CD8-positive, alpha-beta memory T cell (primary cell): Measurements from ENCODE around the gene SLC1A2. TPM values are rescaled to one million over a fixed set of nuclear protein-coding genes. Genes with fewer than 3 reads are reported as not detected.

Experiments
- CTCF ChIA-PET: fragments of 350-600 bp; sonication (Branson Sonifier 250); formaldehyde crosslinking; loops from one replicate; lab custom pipeline; 2021; ENCODE audit warnings: antibody characterized with exemption; lab: Charles Lee
- POLR2A ChIA-PET: fragments of 350-600 bp; sonication (Branson Sonifier 250); formaldehyde crosslinking; loops from one replicate; lab custom pipeline; 2021; ENCODE audit warnings: antibody characterized with exemption; lab: Charles Lee
- DNase-seq, 5 donors: peaks; one replicate each; pipeline versions ENCODE4 v3.0.0 to v3.0.0-alpha.2; 2020 to 2022; ENCODE audit warnings: mixed read lengths in 1 of 5
- H3K27ac ChIP-seq: one replicate; pipeline ENCODE4 v1.7.0; 2013; ENCODE audit warnings: low read depth, mild to moderate bottlenecking, low read length, moderate library complexity
- H3K27me3 ChIP-seq: 2 replicates; pipeline ENCODE4 v1.7.0; 2013; ENCODE audit warnings: low read length, mild to moderate bottlenecking; ENCODE audit not compliant: insufficient read depth, poor library complexity, severe bottlenecking
- H3K36me3 ChIP-seq: 2 replicates; pipeline ENCODE4 v1.7.0; 2013; ENCODE audit warnings: mild to moderate bottlenecking, low read length, moderate library complexity; ENCODE audit not compliant: insufficient read depth
- H3K4me1 ChIP-seq: 2 replicates; pipeline ENCODE4 v1.7.0; 2013; ENCODE audit warnings: mild to moderate bottlenecking, low read length, moderate library complexity; ENCODE audit not compliant: insufficient read depth
- H3K4me3 ChIP-seq: 2 replicates; pipeline ENCODE4 v1.7.0; 2013; ENCODE audit warnings: mild to moderate bottlenecking, low read length
- H3K9me3 ChIP-seq: 2 replicates; pipeline ENCODE4 v1.7.0; 2013; ENCODE audit warnings: mild to moderate bottlenecking, low read length
- H3K27ac Mint-ChIP-seq, 8 donors: one replicate each; pipeline ENCODE4 v1.8.0; 2020 to 2021; ENCODE audit warnings: mixed read lengths in 8 of 8, mild to moderate bottlenecking in 6 of 8, inconsistent platforms in 3 of 8, moderate library complexity in 3 of 8
- H3K27me3 Mint-ChIP-seq, 2 donors: one replicate each; pipeline ENCODE4 v1.8.0; 2020 to 2021; ENCODE audit warnings: mixed read lengths in 2 of 2, mild to moderate bottlenecking in 1 of 2, moderate library complexity in 1 of 2
- H3K36me3 Mint-ChIP-seq, 3 donors: one replicate each; pipeline ENCODE4 v1.8.0; 2020 to 2021; ENCODE audit warnings: mixed read lengths in 3 of 3, inconsistent platforms in 1 of 3, mild to moderate bottlenecking in 1 of 3
- H3K4me1 Mint-ChIP-seq, 3 donors: one replicate each; pipeline ENCODE4 v1.8.0; 2020 to 2021; ENCODE audit warnings: mixed read lengths in 3 of 3, inconsistent platforms in 1 of 3, mild to moderate bottlenecking in 1 of 3
- H3K4me3 Mint-ChIP-seq, 7 donors: one replicate each; pipeline ENCODE4 v1.8.0; 2020 to 2021; ENCODE audit warnings: mixed read lengths in 7 of 7, mild to moderate bottlenecking in 6 of 7, moderate library complexity in 4 of 7, inconsistent platforms in 2 of 7
- H3K9me3 Mint-ChIP-seq, 5 donors: one replicate each; pipeline ENCODE4 v1.8.0; 2020 to 2022; ENCODE audit warnings: mixed read lengths in 5 of 5, mild to moderate bottlenecking in 3 of 5, moderate library complexity in 2 of 5, inconsistent platforms in 1 of 5
- polyA plus RNA-seq: library from polyadenylated mRNA; unstranded; fragments of 300-500 nt; fragmentation: Illumina TruSeq; gene quantifications from one replicate; pipeline ENCODE4 v1.2.3, GENCODE V29; 2021
- total RNA-seq, 2 experiments: library from RNA; stranded (reverse); gene quantifications; one replicate each; pipeline ENCODE4 v1.2.3, GENCODE V29; 2021

Gene SLC1A2
- total and polyA plus RNA-seq, 3 experiments from 2014 or later: 0.03 TPM; not detected in 2

GRCh38 chr11:35343033-35343598 lies 76.2 kb downstream of the SLC1A2 start:
- Histone ChIP-seq H3K36me3 (no peaks in the 10 kb centered on the region), H3K4me3 (no peak overlapping the region), H3K27ac (no peak overlapping the region), H3K9me3 (no peaks in the 10 kb centered on the region), H3K4me1 (peaks cover 30% of the 10 kb centered on the region), H3K27me3 (no peaks in the 10 kb centered on the region)
- ChIA-PET CTCF (no interaction called here), POLR2A (no interaction called here)
- H3K27ac Mint-ChIP-seq: peak overlapping the region in 6 of 8 donors; percentile 4 to 76 (median 50)
- peaks cover 0 to 7% (median 3%) of the 10 kb centered on the region in 3 donors for H3K36me3 Mint-ChIP-seq
- H3K27me3 Mint-ChIP-seq: peaks cover 0 to 2% of the 10 kb centered on the region in 2 donors
- H3K9me3 Mint-ChIP-seq: peaks cover 0 to 4% (median 2%) of the 10 kb centered on the region in 5 donors
- H3K4me1 Mint-ChIP-seq: peaks cover 15 to 20% (median 16%) of the 10 kb centered on the region in 3 donors
- H3K4me3 Mint-ChIP-seq: peak overlapping the region in 1 of 7 donors; percentile 44
- peak in 2 of 5 donors; percentile 15 to 46 for DNase-seq

GRCh38 chr11:35340715-35341114 lies 78.6 kb downstream of the SLC1A2 start:
- ChIA-PET POLR2A (interaction anchor here (0.5 kb wide), 1 partner anchor 142 kb away, joined by 3 read pairs; no protein-coding TSS in a partner anchor), CTCF (no interaction called here)
- peaks cover 27% of the 10 kb centered on the region for H3K4me1 ChIP-seq
- H3K27me3 ChIP-seq: no peaks in the 10 kb centered on the region
- no peak overlapping the region for H3K27ac ChIP-seq
- H3K4me1 Mint-ChIP-seq: peaks cover 15 to 20% (median 16%) of the 10 kb centered on the region in 3 donors
- no peaks in the 10 kb centered on the region for H3K27me3 Mint-ChIP-seq
- no peak overlapping the region for H3K4me3 ChIP-seq
- no peaks in the 10 kb centered on the region for H3K36me3 ChIP-seq
- peaks cover 0 to 7% (median 2%) of the 10 kb centered on the region in 5 donors for H3K9me3 Mint-ChIP-seq
- no peaks in the 10 kb centered on the region for H3K9me3 ChIP-seq
- no peak overlapping the region for H3K4me3 Mint-ChIP-seq
- peak overlapping the region in 2 of 8 donors; percentile 6 to 81 for H3K27ac Mint-ChIP-seq
- H3K36me3 Mint-ChIP-seq: peaks cover 0 to 14% (median 1%) of the 10 kb centered on the region in 3 donors
- no peak for DNase-seq

- Mint-ChIP-seq H3K9me3 (peaks cover 0 to 7% (median 2%) of the 10 kb centered on the region in 5 donors), H3K36me3 (peaks cover 0 to 14% (median 0%) of the 10 kb centered on the region in 3 donors), H3K27ac (peak overlapping the region in 1 of 8 donors; percentile 63), H3K4me1 (peaks cover 12 to 16% (median 14%) of the 10 kb centered on the region in 3 donors), H3K4me3 (no peak overlapping the region), H3K27me3 (no peaks in the 10 kb centered on the region)
- H3K36me3 ChIP-seq: no peaks in the 10 kb centered on the region
- no peak overlapping the region for H3K27ac ChIP-seq
- no peaks in the 10 kb centered on the region for H3K9me3 ChIP-seq
- peaks cover 26% of the 10 kb centered on the region for H3K4me1 ChIP-seq
- no peak overlapping the region for H3K4me3 ChIP-seq
- no peak for DNase-seq
- CTCF ChIA-PET: interaction anchor here (1.0 kb wide), 1 partner anchor 35 kb away, joined by 3 read pairs; no protein-coding TSS in a partner anchor
- POLR2A ChIA-PET: interaction anchor here (0.5 kb wide), 1 partner anchor 141 kb away, joined by 3 read pairs; no protein-coding TSS in a partner anchor
- H3K27me3 ChIP-seq: no peaks in the 10 kb centered on the region
Observed at GRCh38 chr11:35340071-35340470, 79.3 kb downstream of the SLC1A2 start.

GRCh38 chr11:35338921-35339320 lies 80.4 kb downstream of the SLC1A2 start:
- H3K27me3 Mint-ChIP-seq: no peaks in the 10 kb centered on the region
- ChIA-PET CTCF (no interaction called here), POLR2A (no interaction called here)
- Histone ChIP-seq H3K27ac (no peak overlapping the region), H3K9me3 (no peaks in the 10 kb centered on the region), H3K36me3 (no peaks in the 10 kb centered on the region), H3K4me1 (peaks cover 26% of the 10 kb centered on the region), H3K4me3 (no peak overlapping the region), H3K27me3 (no peaks in the 10 kb centered on the region)
- H3K36me3 Mint-ChIP-seq: peaks cover 0 to 22% (median 0%) of the 10 kb centered on the region in 3 donors
- H3K9me3 Mint-ChIP-seq: peaks cover 0 to 7% (median 2%) of the 10 kb centered on the region in 5 donors
- H3K27ac Mint-ChIP-seq: peak overlapping the region in 2 of 8 donors; percentile 39 to 61
- H3K4me3 Mint-ChIP-seq: no peak overlapping the region
- H3K4me1 Mint-ChIP-seq: peaks cover 20 to 25% (median 25%) of the 10 kb centered on the region in 3 donors
- DNase-seq: no peak

- peaks cover 0 to 22% (median 0%) of the 10 kb centered on the region in 3 donors for H3K36me3 Mint-ChIP-seq
- no peaks in the 10 kb centered on the region for H3K36me3 ChIP-seq
- peaks cover 15 to 18% (median 17%) of the 10 kb centered on the region in 3 donors for H3K4me1 Mint-ChIP-seq
- H3K4me3 Mint-ChIP-seq: no peak overlapping the region
- H3K27me3 Mint-ChIP-seq: no peaks in the 10 kb centered on the region
- H3K27ac ChIP-seq: no peak overlapping the region
- no peaks in the 10 kb centered on the region for H3K9me3 ChIP-seq
- no peak for DNase-seq
- peak overlapping the region in 1 of 8 donors; percentile 95 for H3K27ac Mint-ChIP-seq
- CTCF ChIA-PET: no interaction called here
- no peaks in the 10 kb centered on the region for H3K27me3 ChIP-seq
- H3K9me3 Mint-ChIP-seq: peaks cover 0 to 7% (median 2%) of the 10 kb centered on the region in 5 donors
- H3K4me3 ChIP-seq: no peak overlapping the region
- POLR2A ChIA-PET: no interaction called here
- peaks cover 17% of the 10 kb centered on the region for H3K4me1 ChIP-seq
Observed at GRCh38 chr11:35337914-35338305, 81.4 kb downstream of the SLC1A2 start.

- no peak overlapping the region for H3K27ac ChIP-seq
- ChIA-PET POLR2A (no interaction called here), CTCF (interaction anchor here (1.3 kb wide), 1 partner anchor 100 kb away, joined by 3 read pairs; no protein-coding TSS in a partner anchor)
- no peak overlapping the region for H3K4me3 Mint-ChIP-seq
- no peaks in the 10 kb centered on the region for H3K27me3 ChIP-seq
- no peaks in the 10 kb centered on the region for H3K27me3 Mint-ChIP-seq
- H3K36me3 ChIP-seq: no peaks in the 10 kb centered on the region
- H3K4me1 Mint-ChIP-seq: peaks cover 17 to 22% (median 20%) of the 10 kb centered on the region in 3 donors
- DNase-seq: no peak
- peaks cover 0 to 22% (median 0%) of the 10 kb centered on the region in 3 donors for H3K36me3 Mint-ChIP-seq
- H3K9me3 Mint-ChIP-seq: peaks cover 0 to 7% (median 2%) of the 10 kb centered on the region in 5 donors
- peak overlapping the region in 1 of 8 donors; percentile 40 for H3K27ac Mint-ChIP-seq
- no peaks in the 10 kb centered on the region for H3K9me3 ChIP-seq
- peaks cover 21% of the 10 kb centered on the region for H3K4me1 ChIP-seq
- H3K4me3 ChIP-seq: no peak overlapping the region
Observed at GRCh38 chr11:35337136-35337913, 82.0 kb downstream of the SLC1A2 start.

- H3K9me3 ChIP-seq: no peaks in the 10 kb centered on the region
- H3K27me3 ChIP-seq: no peaks in the 10 kb centered on the region
- H3K4me1 ChIP-seq: peaks cover 27% of the 10 kb centered on the region
- POLR2A ChIA-PET: no interaction called here
- Mint-ChIP-seq H3K27me3 (no peaks in the 10 kb centered on the region), H3K4me3 (no peak overlapping the region), H3K9me3 (peaks cover 0 to 7% (median 2%) of the 10 kb centered on the region in 5 donors), H3K36me3 (peaks cover 0 to 22% (median 0%) of the 10 kb centered on the region in 3 donors), H3K4me1 (peaks cover 20 to 28% (median 26%) of the 10 kb centered on the region in 3 donors), H3K27ac (no peak overlapping the region)
- no peak for DNase-seq
- no peak overlapping the region for H3K27ac ChIP-seq
- CTCF ChIA-PET: interaction anchor here (1.3 kb wide), 1 partner anchor 99 kb away, joined by 3 read pairs; no protein-coding TSS in a partner anchor
- no peaks in the 10 kb centered on the region for H3K36me3 ChIP-seq
- H3K4me3 ChIP-seq: no peak overlapping the region
Observed at GRCh38 chr11:35336726-35337125, 82.6 kb downstream of the SLC1A2 start.
